ENCODE data around the gene LIMS2. TPM values are rescaled to one million over a fixed set of nuclear protein-coding genes. Genes with fewer than 3 reads are reported as not detected.

LIMS2 gene
- total and polyA plus RNA-seq, 2 experiments from 2014 or later: 1.6 to 3.5 TPM

DNA sequence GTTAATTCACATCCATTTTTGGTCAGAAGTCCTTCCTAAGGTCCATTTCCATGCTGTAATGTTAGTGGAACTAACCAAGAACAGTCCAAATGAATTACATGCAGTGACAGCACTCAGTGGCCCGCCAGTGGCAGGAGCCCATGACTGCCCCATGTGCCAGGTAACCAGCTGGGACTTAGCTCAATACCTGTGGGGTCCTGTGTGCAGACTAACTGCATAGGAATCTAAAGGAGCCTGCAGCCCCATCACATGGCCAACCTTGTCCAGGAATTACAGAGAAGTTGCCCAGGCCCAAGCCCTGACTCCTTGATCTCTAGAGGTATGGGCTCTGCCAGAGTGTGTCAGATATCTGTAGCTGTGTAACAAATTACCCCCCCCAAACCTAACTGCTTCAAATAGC is 64.8 kb downstream of the LIMS2 start:
- Histone ChIP-seq H4K20me1 (replicated peaks; ENCODE audit: insufficient read depth) (no peaks in the 10 kb centered on the region), H3K4me1 (ENCODE audit: insufficient read depth) (no peaks in the 10 kb centered on the region), H3K36me3 (ENCODE audit: insufficient read depth) (no peaks in the 10 kb centered on the region), H3K27me3 (ENCODE audit: insufficient read depth) (no peaks in the 10 kb centered on the region), H3F3A (replicated peaks; ENCODE audit: low read depth) (no peaks in the 10 kb centered on the region), H3K9me2 (ENCODE audit: insufficient read depth) (peaks cover 3% of the 10 kb centered on the region; the same call in 1 of the 2 replicates), H2AFZ (no peak overlapping the region), H3K79me2 (replicated peaks; ENCODE audit: insufficient read depth) (no peaks in the 10 kb centered on the region), H3K27ac (ENCODE audit: low read depth) (no peak overlapping the region), H3K4me3 (no peak overlapping the region), H3K4me2 (no peak overlapping the region)
- ATAC-seq (no peak), DNase-seq (ENCODE audit: low spot score) (no peak)
- TF ChIP-seq, protein P1, sequence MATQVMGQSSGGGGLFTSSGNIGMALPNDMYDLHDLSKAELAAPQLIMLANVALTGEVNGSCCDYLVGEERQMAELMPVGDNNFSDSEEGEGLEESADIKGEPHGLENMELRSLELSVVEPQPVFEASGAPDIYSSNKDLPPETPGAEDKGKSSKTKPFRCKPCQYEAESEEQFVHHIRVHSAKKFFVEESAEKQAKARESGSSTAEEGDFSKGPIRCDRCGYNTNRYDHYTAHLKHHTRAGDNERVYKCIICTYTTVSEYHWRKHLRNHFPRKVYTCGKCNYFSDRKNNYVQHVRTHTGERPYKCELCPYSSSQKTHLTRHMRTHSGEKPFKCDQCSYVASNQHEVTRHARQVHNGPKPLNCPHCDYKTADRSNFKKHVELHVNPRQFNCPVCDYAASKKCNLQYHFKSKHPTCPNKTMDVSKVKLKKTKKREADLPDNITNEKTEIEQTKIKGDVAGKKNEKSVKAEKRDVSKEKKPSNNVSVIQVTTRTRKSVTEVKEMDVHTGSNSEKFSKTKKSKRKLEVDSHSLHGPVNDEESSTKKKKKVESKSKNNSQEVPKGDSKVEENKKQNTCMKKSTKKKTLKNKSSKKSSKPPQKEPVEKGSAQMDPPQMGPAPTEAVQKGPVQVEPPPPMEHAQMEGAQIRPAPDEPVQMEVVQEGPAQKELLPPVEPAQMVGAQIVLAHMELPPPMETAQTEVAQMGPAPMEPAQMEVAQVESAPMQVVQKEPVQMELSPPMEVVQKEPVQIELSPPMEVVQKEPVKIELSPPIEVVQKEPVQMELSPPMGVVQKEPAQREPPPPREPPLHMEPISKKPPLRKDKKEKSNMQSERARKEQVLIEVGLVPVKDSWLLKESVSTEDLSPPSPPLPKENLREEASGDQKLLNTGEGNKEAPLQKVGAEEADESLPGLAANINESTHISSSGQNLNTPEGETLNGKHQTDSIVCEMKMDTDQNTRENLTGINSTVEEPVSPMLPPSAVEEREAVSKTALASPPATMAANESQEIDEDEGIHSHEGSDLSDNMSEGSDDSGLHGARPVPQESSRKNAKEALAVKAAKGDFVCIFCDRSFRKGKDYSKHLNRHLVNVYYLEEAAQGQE (IDR thresholded peaks at IDR 0.05; ENCODE audit: unreplicated experiment): no peak
- no peak for TF ChIP-seq STAT1 (IDR thresholded peaks at IDR 0.05; ENCODE audit: unreplicated experiment)
- Mint-ChIP-seq H3K27me3 (ENCODE audit: insufficient read depth, low read depth, poor library complexity) (peaks cover 15% of the 10 kb centered on the region), H3K9me3 (peaks cover 5% of the 10 kb centered on the region; the same call in 1 of the 3 replicates), H3K27ac (no peak overlapping the region), H3K4me3 (no peak overlapping the region), H3K4me1 (no peaks in the 10 kb centered on the region), H3K36me3 (ENCODE audit: low read depth) (no peaks in the 10 kb centered on the region; the same call in 2 of the 3 replicates)

- no peak for DNase-seq (ENCODE audit: low spot score)
- H3K36me3 Mint-ChIP-seq (ENCODE audit: low read depth): no peaks in the 10 kb centered on the region; the same call in 2 of the 3 replicates
Observed at GRCh38 chr2:127609818-127610217, 65.5 kb downstream of the LIMS2 start.

DNA sequence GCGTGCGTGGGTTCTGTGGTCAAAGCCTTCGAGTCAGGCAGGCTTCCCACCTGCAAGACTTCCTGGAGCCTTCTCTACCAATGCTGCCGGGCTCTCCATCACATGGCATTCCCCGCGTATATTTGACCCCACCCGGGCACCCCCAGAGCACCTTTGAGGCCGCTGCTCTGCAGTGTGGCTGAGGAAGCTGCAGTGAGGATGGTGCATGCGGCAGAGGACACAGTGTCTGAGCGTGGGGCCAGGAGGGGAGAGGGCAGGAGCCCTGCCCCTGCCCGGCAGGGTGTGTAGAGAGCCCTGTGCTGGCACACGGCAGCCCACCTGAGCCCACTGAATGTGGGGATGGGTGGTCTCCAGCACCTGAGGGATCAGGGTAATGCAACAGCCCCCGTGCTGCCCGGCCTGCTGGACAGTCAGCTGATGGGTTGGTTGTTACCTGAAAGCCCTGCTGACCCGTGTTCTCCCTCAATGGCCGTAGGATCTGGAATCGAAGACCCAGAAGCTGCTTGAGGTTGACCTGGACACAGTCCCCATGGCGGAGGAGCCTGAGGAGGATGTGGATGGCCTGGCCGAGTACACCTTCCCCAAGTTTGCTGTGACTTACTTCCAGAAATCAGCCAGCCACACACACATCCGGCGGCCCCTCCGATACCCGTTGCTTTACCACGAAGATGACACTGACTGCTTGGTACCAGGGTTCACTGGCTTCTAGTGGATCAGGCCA is 66.1 kb downstream of the LIMS2 start:
- no peaks in the 10 kb centered on the region for H3K79me2 ChIP-seq (replicated peaks; ENCODE audit: insufficient read depth)
- H3K4me3 ChIP-seq: no peak overlapping the region
- no peaks in the 10 kb centered on the region for H3K4me1 Mint-ChIP-seq
- H3F3A ChIP-seq (replicated peaks; ENCODE audit: low read depth): no peaks in the 10 kb centered on the region
- 0 out of 3 replicates have a peak, but pooled peaks cover 5% of the 10 kb centered on the region for H3K9me3 Mint-ChIP-seq
- no peaks in the 10 kb centered on the region for H3K4me1 ChIP-seq (ENCODE audit: insufficient read depth)
- peaks cover 17% of the 10 kb centered on the region for H3K27me3 Mint-ChIP-seq (ENCODE audit: insufficient read depth, low read depth, poor library complexity)
- no peak overlapping the region for H2AFZ ChIP-seq
- ATAC-seq (no peak), DNase-seq (ENCODE audit: low spot score) (no peak)
- H3K27me3 ChIP-seq (ENCODE audit: insufficient read depth): no peaks in the 10 kb centered on the region
- no peaks in the 10 kb centered on the region; the same call in 2 of the 3 replicates for H3K36me3 Mint-ChIP-seq (ENCODE audit: low read depth)
- H3K4me2 ChIP-seq: no peak overlapping the region
- H3K4me3 Mint-ChIP-seq: no peak overlapping the region
- H3K36me3 ChIP-seq (ENCODE audit: insufficient read depth): no peaks in the 10 kb centered on the region
- no peak overlapping the region for H3K27ac ChIP-seq (ENCODE audit: low read depth)
- H4K20me1 ChIP-seq (replicated peaks; ENCODE audit: insufficient read depth): no peaks in the 10 kb centered on the region
- H3K27ac Mint-ChIP-seq: no peak overlapping the region
- peaks cover 3% of the 10 kb centered on the region; the same call in 1 of the 2 replicates for H3K9me2 ChIP-seq (ENCODE audit: insufficient read depth)
- TF ChIP-seq CTCF (conservative IDR thresholded peaks at IDR 0.05; ENCODE audit: low read depth in 2 of 2) (no peak), STAT1 (IDR thresholded peaks at IDR 0.05; ENCODE audit: unreplicated experiment) (no peak), POLR2AphosphoS5 (IDR thresholded peaks at IDR 0.05; ENCODE audit: low read depth) (no peak), ETS1 (IDR thresholded peaks at IDR 0.05) (no peak), ZNF114 (CRISPR knock-in tag; IDR thresholded peaks at IDR 0.05) (no peak)

More at GRCh38 chr2:127609818-127610217, 65.5 kb downstream of the LIMS2 start:
- Histone ChIP-seq H3K27me3 (ENCODE audit: insufficient read depth) (no peaks in the 10 kb centered on the region), H3K9me2 (ENCODE audit: insufficient read depth) (peaks cover 3% of the 10 kb centered on the region; the same call in 1 of the 2 replicates), H3K4me2 (no peak overlapping the region), H3F3A (replicated peaks; ENCODE audit: low read depth) (no peaks in the 10 kb centered on the region), H2AFZ (no peak overlapping the region), H3K4me3 (no peak overlapping the region), H3K79me2 (replicated peaks; ENCODE audit: insufficient read depth) (no peaks in the 10 kb centered on the region), H3K27ac (ENCODE audit: low read depth) (no peak overlapping the region), H3K4me1 (ENCODE audit: insufficient read depth) (no peaks in the 10 kb centered on the region), H4K20me1 (replicated peaks; ENCODE audit: insufficient read depth) (no peaks in the 10 kb centered on the region), H3K36me3 (ENCODE audit: insufficient read depth) (no peaks in the 10 kb centered on the region)
- Mint-ChIP-seq H3K4me1 (no peaks in the 10 kb centered on the region), H3K9me3 (0 out of 3 replicates have a peak, but pooled peaks cover 5% of the 10 kb centered on the region), H3K4me3 (no peak overlapping the region), H3K27me3 (ENCODE audit: insufficient read depth, low read depth, poor library complexity) (peaks cover 15% of the 10 kb centered on the region), H3K27ac (no peak overlapping the region)
- no peak for TF ChIP-seq POLR2AphosphoS5 (IDR thresholded peaks at IDR 0.05; ENCODE audit: low read depth)
- no peak for TF ChIP-seq ZNF114 (CRISPR knock-in tag; IDR thresholded peaks at IDR 0.05)
- TF ChIP-seq EZH2phosphoT487 (IDR thresholded peaks at IDR 0.05; ENCODE audit: unreplicated experiment): no peak
- no peak for TF ChIP-seq CREB1 (CRISPR knock-in tag; IDR thresholded peaks at IDR 0.05; ENCODE audit: low read depth)
- no peak for ATAC-seq
